ENCODE data around the gene LHFPL3. TPM values are rescaled to one million over a fixed set of nuclear protein-coding genes. Genes with fewer than 3 reads are reported as not detected.

The LHFPL3 gene
- total RNA-seq, 4 donors from 2014 or later, result not detected

DNA sequence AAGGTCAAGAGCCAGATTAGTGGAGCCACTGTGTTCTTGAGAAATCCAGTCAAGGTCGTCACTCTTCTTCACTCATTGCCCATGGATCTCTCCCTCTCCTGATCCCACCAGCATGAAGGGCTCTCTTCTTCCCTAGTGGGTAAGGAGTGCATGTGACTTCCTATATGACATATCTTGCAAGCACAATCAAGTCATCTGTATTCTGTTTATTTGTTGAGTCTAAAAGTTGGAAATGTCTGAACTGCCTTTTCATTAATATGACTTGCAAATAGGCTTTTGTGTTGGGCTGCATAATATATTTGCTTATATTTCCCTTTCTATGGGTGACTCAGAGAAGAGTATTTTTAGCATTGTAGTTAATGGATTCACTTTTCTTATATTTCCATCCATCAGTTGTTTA is 371.9 kb downstream of the LHFPL3 start:
- TF ChIP-seq, protein P1, sequence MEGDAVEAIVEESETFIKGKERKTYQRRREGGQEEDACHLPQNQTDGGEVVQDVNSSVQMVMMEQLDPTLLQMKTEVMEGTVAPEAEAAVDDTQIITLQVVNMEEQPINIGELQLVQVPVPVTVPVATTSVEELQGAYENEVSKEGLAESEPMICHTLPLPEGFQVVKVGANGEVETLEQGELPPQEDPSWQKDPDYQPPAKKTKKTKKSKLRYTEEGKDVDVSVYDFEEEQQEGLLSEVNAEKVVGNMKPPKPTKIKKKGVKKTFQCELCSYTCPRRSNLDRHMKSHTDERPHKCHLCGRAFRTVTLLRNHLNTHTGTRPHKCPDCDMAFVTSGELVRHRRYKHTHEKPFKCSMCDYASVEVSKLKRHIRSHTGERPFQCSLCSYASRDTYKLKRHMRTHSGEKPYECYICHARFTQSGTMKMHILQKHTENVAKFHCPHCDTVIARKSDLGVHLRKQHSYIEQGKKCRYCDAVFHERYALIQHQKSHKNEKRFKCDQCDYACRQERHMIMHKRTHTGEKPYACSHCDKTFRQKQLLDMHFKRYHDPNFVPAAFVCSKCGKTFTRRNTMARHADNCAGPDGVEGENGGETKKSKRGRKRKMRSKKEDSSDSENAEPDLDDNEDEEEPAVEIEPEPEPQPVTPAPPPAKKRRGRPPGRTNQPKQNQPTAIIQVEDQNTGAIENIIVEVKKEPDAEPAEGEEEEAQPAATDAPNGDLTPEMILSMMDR (IDR thresholded peaks at IDR 0.05; ENCODE audit: low read depth), result no peak

DNA sequence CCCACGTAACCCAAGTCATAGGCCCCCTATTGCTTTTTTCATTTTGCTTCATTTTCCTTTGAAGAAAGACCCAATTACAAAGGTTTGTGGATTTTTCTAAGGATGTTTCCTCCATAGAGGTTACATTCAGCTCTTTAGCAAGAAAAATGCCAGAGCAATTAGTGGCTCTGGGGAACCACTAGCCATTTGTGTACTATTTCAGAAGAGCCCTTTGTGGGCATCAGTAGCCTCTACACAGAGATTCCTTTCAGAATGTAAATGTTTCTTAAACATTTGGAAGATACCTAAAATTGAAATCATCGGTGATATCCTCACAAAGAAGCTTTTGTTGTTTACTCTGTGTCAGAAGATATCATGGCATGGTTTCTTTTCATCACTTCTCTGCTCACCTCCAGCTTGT is 394.6 kb downstream of the LHFPL3 start:
- TF ChIP-seq, protein P1 (IDR thresholded peaks at IDR 0.05; ENCODE audit: low read depth), result no peak

- TF ChIP-seq, protein P1 (IDR thresholded peaks at IDR 0.05; ENCODE audit: low read depth), result no peak
Observed at GRCh38 chr7:104758504-104758903, 430.1 kb downstream of the LHFPL3 start.

DNA sequence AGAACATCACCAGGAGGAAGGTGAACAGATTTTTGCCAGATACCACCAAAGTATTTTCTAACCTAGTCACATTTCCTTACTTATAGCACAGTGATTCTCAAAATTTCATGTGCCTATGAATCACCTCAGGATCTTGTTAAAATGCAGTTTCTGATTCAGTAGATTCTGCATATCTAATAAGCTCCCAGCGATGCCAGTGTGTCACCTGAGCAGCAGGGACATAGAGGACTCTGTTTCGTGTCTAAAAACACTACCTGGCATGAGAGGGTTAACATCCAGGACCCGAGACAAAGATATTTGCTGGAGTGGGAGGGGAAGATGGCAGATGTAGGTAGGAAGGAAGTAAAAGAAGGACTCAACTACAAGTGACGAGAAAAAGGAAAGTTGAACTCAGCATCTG is 433.5 kb downstream of the LHFPL3 start:
- TF ChIP-seq, protein P1 (IDR thresholded peaks at IDR 0.05; ENCODE audit: low read depth), result no peak

DNA sequence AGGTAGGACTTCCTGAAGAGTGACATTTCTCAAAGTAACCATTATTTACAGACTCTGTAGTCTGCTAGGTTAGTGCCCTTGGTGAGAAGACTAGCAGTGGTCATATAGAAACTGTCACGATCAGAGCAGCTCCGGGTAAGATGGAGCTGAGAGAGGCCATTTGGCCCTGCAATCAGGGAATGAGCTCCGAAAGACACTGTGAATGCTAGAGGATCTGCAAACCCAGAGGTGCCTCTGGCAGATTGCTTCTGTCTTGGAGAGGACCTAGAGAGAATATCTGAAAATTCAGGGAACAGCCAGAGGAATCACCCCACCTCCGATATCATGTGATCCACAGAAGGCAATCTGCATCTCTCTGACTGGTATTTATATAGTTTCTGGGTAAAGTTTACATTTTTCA is 438.7 kb downstream of the LHFPL3 start:
- TF ChIP-seq, protein P1 (IDR thresholded peaks at IDR 0.05; ENCODE audit: low read depth), result no peak

DNA sequence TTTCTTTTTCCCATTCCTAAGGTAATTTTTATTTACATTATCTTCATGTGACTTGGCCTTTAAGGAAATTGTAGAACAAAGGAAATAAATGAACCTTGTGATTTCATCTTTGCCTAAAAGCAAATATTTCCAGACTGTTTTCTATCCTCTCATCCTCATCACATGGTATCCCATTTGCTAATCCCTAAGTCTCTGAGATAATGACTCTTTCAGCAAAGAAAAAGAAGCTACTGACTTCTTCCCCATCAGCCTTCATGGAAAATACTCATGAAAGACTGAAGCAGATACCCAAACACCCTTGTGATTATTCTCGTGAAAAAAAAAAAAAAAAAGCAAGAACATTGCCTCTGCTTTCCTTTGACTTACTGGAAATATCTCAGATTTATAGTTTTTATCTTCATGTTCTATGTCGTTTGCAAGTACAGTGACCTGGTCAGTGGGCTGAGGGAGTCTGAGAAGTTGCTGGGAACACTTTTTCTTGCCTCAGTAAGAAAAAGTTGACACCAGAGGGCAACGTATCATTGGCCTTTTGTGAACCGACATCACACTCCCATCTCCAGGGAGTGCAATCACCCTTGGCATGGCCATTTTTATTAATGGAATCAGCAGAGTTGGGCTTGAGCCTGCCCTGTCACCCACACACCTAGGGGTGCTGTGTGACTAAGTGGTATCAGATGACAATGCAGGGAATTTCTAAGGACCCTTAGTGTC is 439.6 kb downstream of the LHFPL3 start:
- TF ChIP-seq, protein P1 (IDR thresholded peaks at IDR 0.05; ENCODE audit: low read depth), result no peak

DNA sequence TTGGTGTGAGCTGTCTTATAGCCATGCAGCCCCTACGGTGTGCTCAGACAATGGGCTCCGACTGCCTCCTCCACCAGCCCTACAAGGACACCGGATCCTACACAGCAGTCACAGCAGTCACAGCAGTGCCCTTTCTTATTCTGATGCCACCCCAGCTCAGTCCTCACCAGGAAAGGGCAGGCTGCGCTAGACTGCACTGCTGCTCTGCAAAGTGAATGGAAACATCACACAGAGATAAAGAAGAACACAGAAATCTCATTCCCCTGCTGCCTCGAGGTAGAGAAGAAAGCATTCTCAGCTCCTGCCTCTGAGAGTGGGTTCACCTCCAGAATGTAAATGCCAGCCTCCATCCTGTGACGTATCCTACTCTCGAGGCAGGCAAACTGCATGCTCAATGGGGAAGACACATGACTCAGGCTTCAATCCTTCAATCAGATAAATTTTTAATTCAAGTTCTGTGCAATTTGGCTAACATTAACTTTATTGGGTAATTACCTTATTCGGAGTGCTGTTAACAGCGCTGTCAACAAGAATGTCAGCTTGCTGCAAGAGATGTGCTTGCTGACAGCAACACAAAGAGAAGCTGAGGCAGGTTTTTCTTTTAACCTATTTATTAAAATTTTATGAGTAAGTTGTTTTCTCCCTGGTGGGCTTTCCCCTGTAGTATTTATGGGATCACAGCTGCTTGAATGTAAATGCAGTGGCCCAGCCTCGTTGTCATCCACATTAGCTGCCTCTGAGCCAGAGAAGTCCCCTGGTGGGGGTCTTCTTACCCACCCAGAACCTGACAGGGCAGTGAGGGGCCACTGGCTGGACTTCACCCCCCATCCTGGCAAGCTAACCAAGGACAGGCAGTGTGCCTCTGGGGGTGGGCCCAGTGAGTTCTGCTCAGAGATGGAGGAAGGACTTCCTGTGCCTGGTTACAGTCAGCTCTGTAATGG is 444.3 kb downstream of the LHFPL3 start:
- TF ChIP-seq, protein P1 (IDR thresholded peaks at IDR 0.05; ENCODE audit: low read depth), result no peak

All from subcutaneous adipose tissue (tissue), 4 donors.